BLaER1 treated with 17β-estradiol and CSF1 and Interleukin-3, amounts not matched to agents 10 nM and 100 nM (cell line): Measurements from ENCODE around the gene RHOT2.
A peak's percentile ranks its signal among the peaks of the same experiment; 100 is the strongest.

Experiments used
- H3K27ac ChIP-seq, 11 experiments: shearing (Covaris generic); formaldehyde crosslinking; 2 replicates each; pipeline ENCODE4 v1.8.1; 2022
- H3K27me3 ChIP-seq, 11 experiments: shearing (Covaris generic); formaldehyde crosslinking; 2 replicates each; pipeline ENCODE4 v1.8.1; 2022
- H3K36me3 ChIP-seq, 11 experiments: shearing (Covaris generic); formaldehyde crosslinking; 2 replicates each; pipeline ENCODE4 v1.8.1; 2022
- H3K4me1 ChIP-seq, 10 experiments: shearing (Covaris generic); formaldehyde crosslinking; 2 replicates each; pipeline ENCODE4 v1.8.1; 2022
- H3K4me2 ChIP-seq, 11 experiments: shearing (Covaris generic); formaldehyde crosslinking; 2 replicates each; pipeline ENCODE4 v1.8.1; 2022
- H3K4me3 ChIP-seq, 10 experiments: shearing (Covaris generic); formaldehyde crosslinking; 2 replicates each; pipeline ENCODE4 v1.8.1; 2022
- H3K9ac ChIP-seq, 11 experiments: shearing (Covaris generic); formaldehyde crosslinking; 2 replicates each; pipeline ENCODE4 v1.8.1; 2022
- H3K9me3 ChIP-seq, 11 experiments: shearing (Covaris generic); formaldehyde crosslinking; replicated peaks in 1 of 11; 2 replicates each; pipeline ENCODE4 v1.8.1; 2022
- H4K20me1 ChIP-seq, 11 experiments: shearing (Covaris generic); formaldehyde crosslinking; 2 replicates each; pipeline ENCODE4 v1.8.1; 2022
- Cebpa-rat ChIP-seq, 11 experiments: shearing (Covaris generic); IDR thresholded peaks; 2 replicates each; pipeline ENCODE4 v1.8.1; 2022

Gene RHOT2

DNA sequence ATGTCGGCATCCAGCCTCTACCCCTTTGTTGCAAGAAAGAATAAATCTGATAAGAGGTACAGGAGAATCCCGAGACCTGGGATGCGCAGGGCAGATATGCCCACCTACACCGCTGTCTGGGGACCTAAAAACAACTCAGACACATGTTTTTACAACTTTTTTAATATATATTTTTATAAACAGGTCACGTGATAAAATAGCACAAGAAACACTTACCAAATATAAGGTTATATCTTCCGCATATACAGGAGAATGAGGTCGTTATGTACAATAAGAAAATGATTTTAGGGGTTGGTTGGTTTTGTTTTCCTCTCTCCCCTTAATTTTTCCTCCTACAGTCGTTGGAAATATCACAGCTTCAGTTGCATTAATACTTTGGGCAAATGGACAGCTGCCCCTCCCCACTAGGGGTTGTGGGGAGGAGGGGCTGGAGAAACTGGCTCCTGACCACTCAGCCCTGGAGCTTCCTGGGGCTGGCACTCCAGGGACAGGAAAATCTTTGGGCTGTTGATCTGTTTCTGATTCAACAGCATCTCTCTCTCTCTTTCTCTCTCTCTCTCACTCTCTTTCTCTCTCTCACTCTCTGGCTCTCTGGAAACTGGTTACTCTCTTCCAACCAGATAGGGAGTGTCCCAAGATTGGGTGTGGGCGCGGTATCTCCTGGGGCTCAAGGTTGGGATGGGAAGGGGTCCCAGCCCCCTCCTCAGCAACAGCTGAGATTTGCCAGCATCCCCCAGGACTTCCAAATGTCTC lies 24.6 kb downstream of the RHOT2 start:
- H3K36me3 ChIP-seq: peaks cover 0 to 7% (median 3%) of the 10 kb centered on the region in 11 experiments; a peak in 12 of 22 replicates
- TF ChIP-seq Cebpa-rat (IDR thresholded peaks at IDR 0.05): no peak
- peaks cover 37 to 56% (median 50%) of the 10 kb centered on the region in 10 experiments for H3K4me1 ChIP-seq
- H3K9ac ChIP-seq: no peak overlapping the region
- no peak overlapping the region for H3K4me2 ChIP-seq
- no peaks in the 10 kb centered on the region for H3K9me3 ChIP-seq
- H3K27me3 ChIP-seq: peaks cover 62 to 68% (median 67%) of the 10 kb centered on the region in 11 experiments
- no peak overlapping the region for H3K27ac ChIP-seq
- H4K20me1 ChIP-seq: peaks cover 0 to 36% (median 20%) of the 10 kb centered on the region in 11 experiments; a peak in 12 of 22 replicates
- no peak overlapping the region for H3K4me3 ChIP-seq

DNA sequence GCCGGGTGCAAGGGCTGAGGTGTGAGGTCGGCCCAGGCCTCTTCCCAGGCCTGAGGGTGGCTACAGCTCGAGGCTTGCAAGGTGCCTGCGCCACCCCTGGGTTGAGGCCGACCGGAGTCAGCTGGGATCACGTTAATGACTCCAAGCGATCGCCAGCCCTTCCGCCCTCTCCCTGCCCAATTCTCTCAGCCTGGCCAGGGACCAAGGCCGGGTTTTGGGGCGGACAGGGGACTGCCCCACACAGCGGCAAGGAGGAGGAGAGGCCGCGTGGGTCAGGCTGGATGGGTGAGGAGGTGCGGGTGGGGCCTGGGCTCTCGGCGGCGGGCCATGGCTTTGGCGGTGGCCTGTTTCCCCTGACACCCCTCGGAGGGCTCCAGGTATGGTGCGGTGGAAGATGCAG lies 25.4 kb downstream of the RHOT2 start:
- peaks cover 70 to 77% (median 75%) of the 10 kb centered on the region in 11 experiments for H3K27me3 ChIP-seq
- H3K4me3 ChIP-seq: peak overlapping the region in 6 of 10 experiments; percentile 31 to 67 (median 54); a peak in 5 of 20 replicates
- H3K4me2 ChIP-seq: peak overlapping the region in 9 of 11 experiments; percentile 81 to 99 (median 95); a peak in 13 of 22 replicates
- peaks cover 37 to 50% (median 47%) of the 10 kb centered on the region in 10 experiments for H3K4me1 ChIP-seq
- no peaks in the 10 kb centered on the region for H3K9me3 ChIP-seq
- no peak overlapping the region for H3K9ac ChIP-seq
- H3K36me3 ChIP-seq: no peaks in the 10 kb centered on the region
- no peak overlapping the region for H3K27ac ChIP-seq
- no peak for TF ChIP-seq Cebpa-rat (IDR thresholded peaks at IDR 0.05)
- H4K20me1 ChIP-seq: peaks cover 0 to 31% (median 17%) of the 10 kb centered on the region in 11 experiments; a peak in 13 of 22 replicates

DNA sequence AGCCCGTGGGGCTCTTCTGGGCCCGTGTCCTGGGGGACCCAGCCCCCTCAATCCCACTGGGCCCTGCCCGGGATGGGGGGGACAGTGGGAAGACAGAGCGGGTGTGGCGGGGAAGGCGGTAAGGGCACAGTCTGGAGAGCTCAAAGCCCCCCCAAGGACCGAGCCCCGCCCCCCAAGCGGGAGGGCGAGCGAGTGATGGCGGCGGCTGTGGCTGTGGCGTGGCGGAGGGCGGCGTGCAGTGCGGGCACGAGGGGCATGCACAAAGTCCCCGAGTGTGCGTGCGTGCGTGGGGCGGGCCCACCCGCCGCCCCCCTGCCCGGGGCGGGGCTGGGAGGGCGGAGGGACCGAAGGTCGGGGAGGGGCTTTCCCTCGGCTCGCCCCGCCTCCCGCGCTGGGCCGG lies 25.8 kb downstream of the RHOT2 start:
- Histone ChIP-seq H3K27ac (no peak overlapping the region), H3K4me1 (peaks cover 33 to 46% (median 43%) of the 10 kb centered on the region in 10 experiments), H3K4me3 (peak overlapping the region; percentile 14 to 67 (median 50); a peak in 13 of 20 replicates), H3K9me3 (no peaks in the 10 kb centered on the region), H3K9ac (no peak overlapping the region), H4K20me1 (peaks cover 0 to 35% (median 17%) of the 10 kb centered on the region in 11 experiments; a peak in 12 of 22 replicates), H3K27me3 (peaks cover 74 to 81% (median 80%) of the 10 kb centered on the region in 11 experiments), H3K36me3 (no peaks in the 10 kb centered on the region), H3K4me2 (peak overlapping the region; percentile 79 to 99 (median 90); a peak in 20 of 22 replicates)
- no peak for TF ChIP-seq Cebpa-rat (IDR thresholded peaks at IDR 0.05)

DNA sequence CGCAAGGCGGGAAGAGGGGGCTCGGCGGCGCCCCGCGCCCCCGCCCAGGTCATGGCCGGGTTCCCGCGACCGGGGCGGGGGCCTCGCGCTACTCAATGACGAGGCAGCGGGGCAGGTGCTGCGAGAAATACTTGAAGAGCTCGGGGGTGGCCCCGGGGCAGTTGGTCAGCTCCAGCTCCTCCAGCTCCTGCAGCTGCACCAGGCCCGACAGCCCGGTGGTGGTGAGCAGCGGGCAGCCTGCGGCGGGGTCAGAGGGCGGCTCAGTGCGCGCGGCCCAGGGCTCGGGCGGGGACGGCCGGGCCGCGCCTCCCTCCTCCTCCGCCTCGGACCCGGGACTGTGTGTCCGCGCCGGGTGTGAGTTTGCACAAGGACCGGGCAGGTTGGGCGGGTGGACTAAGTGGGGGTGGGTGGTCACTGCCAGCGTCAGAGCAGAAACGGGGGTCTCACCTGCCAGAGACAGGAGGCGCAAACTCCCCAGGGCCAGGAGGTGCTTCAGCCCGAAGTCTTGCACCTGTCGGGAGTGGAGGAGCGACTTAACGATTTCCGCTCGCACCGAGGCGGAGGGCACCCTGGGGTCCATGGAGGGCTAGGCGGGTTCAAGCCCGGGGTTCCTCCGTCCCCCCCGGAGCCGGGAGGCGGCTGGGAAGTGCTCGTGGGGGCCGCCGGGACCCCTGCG lies 26.4 kb downstream of the RHOT2 start:
- Histone ChIP-seq H3K4me3 (peak overlapping the region; percentile 14 to 67 (median 52); a peak in 17 of 20 replicates), H3K27me3 (peaks cover 80 to 86% (median 85%) of the 10 kb centered on the region in 11 experiments), H3K4me1 (peaks cover 27 to 40% (median 38%) of the 10 kb centered on the region in 10 experiments), H3K9me3 (no peaks in the 10 kb centered on the region), H3K4me2 (peak overlapping the region; percentile 79 to 99 (median 90)), H3K36me3 (no peaks in the 10 kb centered on the region), H3K9ac (peak overlapping the region in 1 of 11 experiments; percentile 29; a peak in 1 of 22 replicates), H3K27ac (no peak overlapping the region), H4K20me1 (peaks cover 0 to 41% (median 17%) of the 10 kb centered on the region in 11 experiments; a peak in 13 of 22 replicates)
- TF ChIP-seq Cebpa-rat (IDR thresholded peaks at IDR 0.05): no peak

DNA sequence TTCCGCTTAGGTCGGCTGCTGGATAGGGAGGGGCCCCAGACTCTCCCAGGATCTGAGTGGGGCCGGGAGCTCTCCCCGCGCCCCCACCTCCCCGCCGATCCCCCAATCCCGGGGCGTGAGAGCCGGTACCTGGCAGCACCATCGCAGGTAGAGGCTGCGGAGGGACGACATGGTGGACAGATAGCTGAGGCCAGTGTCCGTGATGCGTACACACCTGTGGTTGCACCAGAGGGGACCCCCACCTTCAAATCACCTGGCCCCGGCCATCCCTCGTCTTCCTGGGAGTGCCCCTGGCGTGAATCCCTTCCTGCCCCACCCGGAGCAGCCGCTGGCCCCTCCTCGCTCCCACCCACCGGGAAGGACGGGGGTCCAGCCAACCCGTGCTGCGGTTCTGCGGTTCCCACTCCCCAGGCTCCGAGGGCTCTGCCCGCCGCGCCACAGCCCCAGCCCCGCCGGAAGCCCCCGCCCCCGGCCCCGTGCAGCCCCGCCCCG lies 27.0 kb downstream of the RHOT2 start:
- peaks cover 0 to 44% (median 18%) of the 10 kb centered on the region in 11 experiments; a peak in 14 of 22 replicates for H4K20me1 ChIP-seq
- peak overlapping the region; percentile 29 to 67 (median 52); a peak in 18 of 20 replicates for H3K4me3 ChIP-seq
- peaks cover 85 to 92% (median 91%) of the 10 kb centered on the region in 11 experiments for H3K27me3 ChIP-seq
- no peak overlapping the region for H3K27ac ChIP-seq
- TF ChIP-seq Cebpa-rat (IDR thresholded peaks at IDR 0.05): no peak
- H3K4me2 ChIP-seq: peak overlapping the region; percentile 79 to 99 (median 90)
- peaks cover 23 to 35% (median 32%) of the 10 kb centered on the region in 10 experiments for H3K4me1 ChIP-seq
- peak overlapping the region in 1 of 11 experiments; percentile 29; a peak in 1 of 22 replicates for H3K9ac ChIP-seq
- H3K9me3 ChIP-seq: no peaks in the 10 kb centered on the region
- H3K36me3 ChIP-seq: no peaks in the 10 kb centered on the region

DNA sequence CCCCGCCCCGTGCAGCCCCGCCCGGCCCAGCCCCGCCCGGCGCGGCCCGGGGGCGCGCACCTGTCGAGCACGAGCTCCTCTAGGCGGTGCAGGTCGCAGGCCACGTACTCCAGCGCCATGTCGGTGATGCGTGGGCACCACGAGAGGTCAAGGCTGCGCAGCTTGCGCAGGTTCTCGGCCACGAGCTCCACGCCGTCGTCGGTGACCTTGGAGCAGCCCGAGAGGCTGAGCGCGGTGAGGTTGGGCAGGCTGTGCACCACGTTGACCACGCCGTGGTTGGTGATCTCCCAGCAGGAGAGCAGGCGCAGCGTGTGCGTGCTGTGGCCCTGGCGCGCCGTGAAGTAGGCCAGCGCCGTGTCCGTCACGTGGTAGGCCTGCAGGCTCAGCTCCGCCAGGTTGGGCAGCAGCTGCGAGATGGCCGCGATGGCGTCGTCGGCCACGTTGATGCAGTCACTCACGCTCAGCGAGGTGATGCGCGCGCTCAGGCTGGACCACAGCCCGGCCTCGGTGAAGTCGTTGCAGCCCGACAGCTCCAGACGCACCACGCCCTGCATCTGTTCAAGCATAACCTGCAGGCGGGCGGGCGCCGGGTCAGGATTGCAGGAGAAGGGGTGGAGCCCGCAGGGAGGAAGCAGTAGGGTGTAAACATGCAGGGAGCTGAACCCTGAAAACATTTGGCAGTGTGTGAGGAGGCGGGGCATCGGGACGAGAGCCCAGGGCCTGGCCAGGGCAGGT lies 27.6 kb downstream of the RHOT2 start:
- Histone ChIP-seq H3K4me3 (peak overlapping the region; percentile 40 to 67 (median 52)), H3K9ac (no peak overlapping the region), H3K27me3 (peaks cover 92 to 98% (median 97%) of the 10 kb centered on the region in 11 experiments), H4K20me1 (peaks cover 0 to 50% (median 24%) of the 10 kb centered on the region in 11 experiments; a peak in 14 of 22 replicates), H3K27ac (no peak overlapping the region), H3K4me1 (peaks cover 23 to 33% (median 30%) of the 10 kb centered on the region in 10 experiments), H3K4me2 (peak overlapping the region; percentile 81 to 99 (median 95)), H3K36me3 (no peaks in the 10 kb centered on the region), H3K9me3 (no peaks in the 10 kb centered on the region)
- no peak for TF ChIP-seq Cebpa-rat (IDR thresholded peaks at IDR 0.05)

DNA sequence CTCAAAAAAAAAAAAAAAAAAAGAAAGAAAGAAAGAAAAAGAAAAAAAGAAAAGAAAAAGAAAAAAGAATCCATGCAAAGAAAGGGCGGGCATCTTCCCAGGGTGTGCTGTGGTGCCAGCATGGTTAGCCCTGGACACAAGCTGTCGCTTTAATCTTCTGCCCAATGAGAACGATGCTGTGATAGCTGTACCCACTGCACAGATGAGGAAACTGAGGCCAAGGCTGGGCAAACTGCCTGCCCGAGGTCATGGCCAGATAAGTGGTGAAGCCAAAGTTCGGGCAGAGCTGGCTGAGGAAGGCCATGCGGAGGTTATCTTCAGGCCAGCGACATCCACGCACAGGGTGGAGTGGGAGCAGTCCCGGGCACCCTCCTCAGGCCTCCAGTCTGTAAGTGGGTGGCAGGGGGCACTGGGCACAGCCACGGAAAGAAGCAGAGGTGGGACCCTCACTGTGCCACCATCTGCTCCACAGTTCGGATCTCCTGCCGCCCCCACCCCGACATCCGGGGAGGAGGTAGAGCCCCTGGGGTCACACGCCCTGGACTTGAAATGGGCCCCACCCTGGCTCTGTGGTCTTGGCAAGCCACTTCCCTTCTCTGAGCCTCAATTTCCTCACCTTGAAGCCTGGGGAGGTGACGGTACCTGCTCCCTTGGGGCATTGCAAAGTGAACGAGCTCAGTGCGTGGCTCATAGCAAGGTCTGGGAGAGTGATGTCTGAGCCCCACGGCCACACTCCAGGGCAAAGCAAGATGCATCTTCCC lies 31.2 kb downstream of the RHOT2 start:
- Histone ChIP-seq H3K36me3 (no peaks in the 10 kb centered on the region), H4K20me1 (peaks cover 0 to 76% (median 47%) of the 10 kb centered on the region in 11 experiments; a peak in 17 of 22 replicates), H3K4me2 (no peak overlapping the region), H3K9me3 (no peaks in the 10 kb centered on the region), H3K9ac (no peak overlapping the region), H3K4me1 (peaks cover 17 to 22% (median 20%) of the 10 kb centered on the region in 10 experiments), H3K4me3 (no peak overlapping the region), H3K27ac (no peak overlapping the region), H3K27me3 (peaks cover 97 to 100% (median 99%) of the 10 kb centered on the region in 11 experiments)
- TF ChIP-seq Cebpa-rat (IDR thresholded peaks at IDR 0.05): no peak
